ENCODE data around the gene MAP3K14.
"Not testable (repeated sequence)": the region's sequence is repeated elsewhere in the genome, so short reads cannot be mapped to it uniquely, and the experiment has no call there.

The MAP3K14 gene

GRCh38 chr17:45257115-45257514 lies 59.7 kb downstream of the MAP3K14 start:
- DNase-seq (ENCODE audit: low read depth): no peak

- DNase-seq (ENCODE audit: low read depth): no peak
Observed at GRCh38 chr17:45256114-45256966, 60.5 kb downstream of the MAP3K14 start.

GRCh38 chr17:45255358-45255757 lies 61.5 kb downstream of the MAP3K14 start:
- no peak for DNase-seq (ENCODE audit: low read depth)

GRCh38 chr17:45253879-45254278 lies 62.9 kb downstream of the MAP3K14 start:
- no peak for DNase-seq (ENCODE audit: low read depth)

- not testable (repeated sequence) for DNase-seq (ENCODE audit: low read depth)
Observed at GRCh38 chr17:45253237-45253636, 63.6 kb downstream of the MAP3K14 start.

- no peak for DNase-seq (ENCODE audit: low read depth)
Observed at GRCh38 chr17:45251931-45252330, 64.9 kb downstream of the MAP3K14 start.

- peak; percentile 65 for DNase-seq (ENCODE audit: low read depth)
Observed at GRCh38 chr17:45248132-45248957, 68.5 kb downstream of the MAP3K14 start.

GRCh38 chr17:45247429-45248131 lies 69.2 kb downstream of the MAP3K14 start:
- DNase-seq (ENCODE audit: low read depth): peak; percentile 94

GRCh38 chr17:45246861-45247428 lies 69.9 kb downstream of the MAP3K14 start:
- no peak for DNase-seq (ENCODE audit: low read depth)

- DNase-seq (ENCODE audit: low read depth): no peak
Observed at GRCh38 chr17:45246338-45246737, 70.5 kb downstream of the MAP3K14 start.

- DNase-seq (ENCODE audit: low read depth): no peak
Observed at GRCh38 chr17:45244725-45245656, 71.8 kb downstream of the MAP3K14 start.

GRCh38 chr17:45243750-45244149 lies 73.1 kb downstream of the MAP3K14 start:
- no peak for DNase-seq (ENCODE audit: low read depth)

GRCh38 chr17:45242029-45242414 lies 74.8 kb downstream of the MAP3K14 start:
- DNase-seq (ENCODE audit: low read depth): no peak

- DNase-seq (ENCODE audit: low read depth): no peak
Observed at GRCh38 chr17:45241328-45242028, 75.3 kb downstream of the MAP3K14 start.

- DNase-seq (ENCODE audit: low read depth): no peak
Observed at GRCh38 chr17:45240905-45241327, 75.9 kb downstream of the MAP3K14 start.

GRCh38 chr17:45238155-45238774 lies 78.6 kb downstream of the MAP3K14 start:
- DNase-seq (ENCODE audit: low read depth): no peak

- DNase-seq (ENCODE audit: low read depth): no peak
Observed at GRCh38 chr17:45237686-45238085, 79.1 kb downstream of the MAP3K14 start.

GRCh38 chr17:45236282-45236606 lies 80.6 kb downstream of the MAP3K14 start:
- no peak for DNase-seq (ENCODE audit: low read depth)

- DNase-seq (ENCODE audit: low read depth): peak; percentile 66
Observed at GRCh38 chr17:45235416-45236281, 81.2 kb downstream of the MAP3K14 start.
